ENCODE results near the gene MBD5.

GRCh38 chr2:148007219-148007900 is 13.5 kb upstream of the MBD5 start:
- TF ChIP-seq POLR2A (IDR thresholded peaks at IDR 0.05; ENCODE audit: low read length) (no peak), EHF (CRISPR knock-in tag; IDR thresholded peaks at IDR 0.05) (no peak), ELK1 (IDR thresholded peaks at IDR 0.05; ENCODE audit: low read depth, low read length) (no peak), MYC (IDR thresholded peaks at IDR 0.05; ENCODE audit: borderline replicate concordance, low read length) (no peak), KDM5A (IDR thresholded peaks at IDR 0.05) (no peak), SMC3 (IDR thresholded peaks at IDR 0.05) (no peak), RNF2 (IDR thresholded peaks at IDR 0.05; ENCODE audit: borderline replicate concordance, low read depth) (no peak), HOXB5 (CRISPR knock-in tag; IDR thresholded peaks at IDR 0.05) (no peak), MAX (IDR thresholded peaks at IDR 0.05) (no peak), USF2 (IDR thresholded peaks at IDR 0.05) (no peak), POLR2AphosphoS2 (conservative IDR thresholded peaks at IDR 0.05; ENCODE audit: low read length) (no peak), BHLHE40 (IDR thresholded peaks at IDR 0.05; ENCODE audit: low read depth, low read length) (no peak)
- TF ChIP-seq, protein P1, sequence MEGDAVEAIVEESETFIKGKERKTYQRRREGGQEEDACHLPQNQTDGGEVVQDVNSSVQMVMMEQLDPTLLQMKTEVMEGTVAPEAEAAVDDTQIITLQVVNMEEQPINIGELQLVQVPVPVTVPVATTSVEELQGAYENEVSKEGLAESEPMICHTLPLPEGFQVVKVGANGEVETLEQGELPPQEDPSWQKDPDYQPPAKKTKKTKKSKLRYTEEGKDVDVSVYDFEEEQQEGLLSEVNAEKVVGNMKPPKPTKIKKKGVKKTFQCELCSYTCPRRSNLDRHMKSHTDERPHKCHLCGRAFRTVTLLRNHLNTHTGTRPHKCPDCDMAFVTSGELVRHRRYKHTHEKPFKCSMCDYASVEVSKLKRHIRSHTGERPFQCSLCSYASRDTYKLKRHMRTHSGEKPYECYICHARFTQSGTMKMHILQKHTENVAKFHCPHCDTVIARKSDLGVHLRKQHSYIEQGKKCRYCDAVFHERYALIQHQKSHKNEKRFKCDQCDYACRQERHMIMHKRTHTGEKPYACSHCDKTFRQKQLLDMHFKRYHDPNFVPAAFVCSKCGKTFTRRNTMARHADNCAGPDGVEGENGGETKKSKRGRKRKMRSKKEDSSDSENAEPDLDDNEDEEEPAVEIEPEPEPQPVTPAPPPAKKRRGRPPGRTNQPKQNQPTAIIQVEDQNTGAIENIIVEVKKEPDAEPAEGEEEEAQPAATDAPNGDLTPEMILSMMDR (IDR thresholded peaks at IDR 0.05): no peak

Measured in A549 (cell line).